Activated B cell treated with CpG ODN at 0.5 μM for 24 hours (primary cell): Measurements from ENCODE around the gene MAB21L3. TPM values are rescaled to one million over a fixed set of nuclear protein-coding genes. Genes with fewer than 3 reads are reported as not detected.

ENCODE experiments used
- ATAC-seq: fragments of 200-7000 bp; cut with Tn5 transposase; one replicate; pipeline ENCODE4 v1.10.0; 2021; ENCODE audit warnings: low read depth, mild to moderate bottlenecking, moderate library complexity
- CTCF ChIA-PET: fragments of 350-600 bp; sonication (Branson Sonifier 250); formaldehyde crosslinking; loops from one replicate; lab custom pipeline; 2021; ENCODE audit warnings: antibody characterized with exemption; lab: Charles Lee
- POLR2A ChIA-PET: fragments of 350-600 bp; sonication (Branson Sonifier 250); formaldehyde crosslinking; loops from one replicate; lab custom pipeline; 2021; ENCODE audit warnings: antibody characterized with exemption; lab: Charles Lee
- DNase-seq: peaks from one replicate; pipeline ENCODE4 v3.0.0; 2022
- H3K27ac Mint-ChIP-seq: one replicate; pipeline ENCODE4 v1.8.0; 2020; ENCODE audit warnings: mixed read lengths
- H3K27me3 Mint-ChIP-seq: one replicate; pipeline ENCODE4 v1.8.0; 2021; ENCODE audit warnings: mixed read lengths
- H3K36me3 Mint-ChIP-seq: one replicate; pipeline ENCODE4 v1.8.0; 2021; ENCODE audit warnings: low read depth, mixed read lengths
- H3K4me1 Mint-ChIP-seq: one replicate; pipeline ENCODE4 v1.8.0; 2021; ENCODE audit warnings: mixed read lengths
- H3K4me3 Mint-ChIP-seq: one replicate; pipeline ENCODE4 v1.8.0; 2020; ENCODE audit warnings: mild to moderate bottlenecking, mixed read lengths
- H3K9me3 Mint-ChIP-seq: one replicate; pipeline ENCODE4 v1.8.0; 2020; ENCODE audit warnings: mixed read lengths
- intact Hi-C: fragments of 100-400 bp; cut with micrococcal nuclease; formaldehyde crosslinking; loops from one replicate; pipeline ENCODE4 v1.15.1; 2024
- total RNA-seq: library from RNA; stranded (reverse); gene quantifications from 2 replicates; pipeline ENCODE4 v1.2.3, GENCODE V29; 2022
- TF ChIP-seq, protein P1 (sequence below): fragments of 200-600 bp; IDR thresholded peaks from one replicate; pipeline ENCODE4 v1.8.0; 2022; ENCODE audit warnings: antibody characterized with exemption, mild to moderate bottlenecking

The MAB21L3 gene
- total RNA-seq, 1 donor from 2014 or later: not detected

- Mint-ChIP-seq H3K4me1 (no peaks in the 10 kb centered on the region), H3K9me3 (no peaks in the 10 kb centered on the region), H3K4me3 (no peak overlapping the region), H3K36me3 (no peaks in the 10 kb centered on the region), H3K27ac (no peak overlapping the region), H3K27me3 (no peaks in the 10 kb centered on the region)
- POLR2A ChIA-PET: no interaction called here
- no peak for DNase-seq
- intact Hi-C loops: no loop called here
- no peak for ATAC-seq
- CTCF ChIA-PET: interaction anchor here (1.0 kb wide), 1 partner anchor 11 kb away, joined by 3 read pairs; no protein-coding TSS in a partner anchor
- TF ChIP-seq, protein P1, sequence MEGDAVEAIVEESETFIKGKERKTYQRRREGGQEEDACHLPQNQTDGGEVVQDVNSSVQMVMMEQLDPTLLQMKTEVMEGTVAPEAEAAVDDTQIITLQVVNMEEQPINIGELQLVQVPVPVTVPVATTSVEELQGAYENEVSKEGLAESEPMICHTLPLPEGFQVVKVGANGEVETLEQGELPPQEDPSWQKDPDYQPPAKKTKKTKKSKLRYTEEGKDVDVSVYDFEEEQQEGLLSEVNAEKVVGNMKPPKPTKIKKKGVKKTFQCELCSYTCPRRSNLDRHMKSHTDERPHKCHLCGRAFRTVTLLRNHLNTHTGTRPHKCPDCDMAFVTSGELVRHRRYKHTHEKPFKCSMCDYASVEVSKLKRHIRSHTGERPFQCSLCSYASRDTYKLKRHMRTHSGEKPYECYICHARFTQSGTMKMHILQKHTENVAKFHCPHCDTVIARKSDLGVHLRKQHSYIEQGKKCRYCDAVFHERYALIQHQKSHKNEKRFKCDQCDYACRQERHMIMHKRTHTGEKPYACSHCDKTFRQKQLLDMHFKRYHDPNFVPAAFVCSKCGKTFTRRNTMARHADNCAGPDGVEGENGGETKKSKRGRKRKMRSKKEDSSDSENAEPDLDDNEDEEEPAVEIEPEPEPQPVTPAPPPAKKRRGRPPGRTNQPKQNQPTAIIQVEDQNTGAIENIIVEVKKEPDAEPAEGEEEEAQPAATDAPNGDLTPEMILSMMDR: no peak
Measured at GRCh38 chr1:116128664-116129063, 17.5 kb downstream of the MAB21L3 start.

GRCh38 chr1:116129537-116129936 lies 18.3 kb downstream of the MAB21L3 start:
- Mint-ChIP-seq H3K4me3 (no peak overlapping the region), H3K9me3 (no peaks in the 10 kb centered on the region), H3K36me3 (no peaks in the 10 kb centered on the region), H3K27me3 (peaks cover 4% of the 10 kb centered on the region), H3K27ac (no peak overlapping the region), H3K4me1 (no peaks in the 10 kb centered on the region)
- no peak for DNase-seq
- intact Hi-C loops: no loop called here
- ATAC-seq: no peak
- TF ChIP-seq, protein P1: no peak
- ChIA-PET CTCF (no interaction called here), POLR2A (no interaction called here)

- H3K36me3 Mint-ChIP-seq: no peaks in the 10 kb centered on the region
- ATAC-seq (no peak), DNase-seq (no peak)
- ChIA-PET CTCF (interaction anchor here (1.3 kb wide), 1 partner anchor 9 kb away, joined by 5 read pairs; no protein-coding TSS in a partner anchor), POLR2A (no interaction called here)
- no peaks in the 10 kb centered on the region for H3K4me1 Mint-ChIP-seq
- peak overlapping the region; percentile 9 for H3K27ac Mint-ChIP-seq
- peaks cover 5% of the 10 kb centered on the region for H3K27me3 Mint-ChIP-seq
- no peak overlapping the region for H3K4me3 Mint-ChIP-seq
- TF ChIP-seq, protein P1: no peak
- intact Hi-C loops: no loop called here
- no peaks in the 10 kb centered on the region for H3K9me3 Mint-ChIP-seq
Measured at GRCh38 chr1:116130356-116130755, 19.2 kb downstream of the MAB21L3 start.

DNA sequence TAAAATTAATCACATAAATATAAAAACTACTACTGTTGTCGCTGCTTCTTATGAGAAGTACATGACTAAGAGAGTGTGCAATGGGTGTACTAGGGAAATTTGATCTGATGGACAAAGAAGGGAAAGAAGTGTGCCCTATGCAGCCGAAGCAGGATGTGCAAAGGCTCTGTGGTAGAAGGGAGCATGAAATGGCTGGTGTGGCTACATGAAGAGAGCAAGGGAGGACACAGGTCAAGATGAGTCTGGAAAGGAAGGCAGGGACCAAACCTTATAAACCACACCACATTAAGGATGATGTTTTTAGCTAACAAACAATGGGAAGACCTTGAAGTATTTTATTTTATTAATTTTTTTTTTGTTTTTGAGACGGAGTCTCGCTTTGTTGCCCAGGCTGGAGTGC lies 20.0 kb downstream of the MAB21L3 start:
- Mint-ChIP-seq H3K4me3 (no peak overlapping the region), H3K27me3 (peaks cover 5% of the 10 kb centered on the region), H3K9me3 (no peaks in the 10 kb centered on the region), H3K27ac (no peak overlapping the region), H3K4me1 (no peaks in the 10 kb centered on the region), H3K36me3 (no peaks in the 10 kb centered on the region)
- no peak for DNase-seq
- ChIA-PET POLR2A (no interaction called here), CTCF (interaction anchor here (1.3 to 1.6 kb wide), 2 partner anchors 8 to 354 kb away, joined by 5 to 7 read pairs; no protein-coding TSS in a partner anchor)
- intact Hi-C loops: no loop called here
- no peak for ATAC-seq
- TF ChIP-seq, protein P1: no peak

- ChIA-PET POLR2A (no interaction called here), CTCF (interaction anchor here (1.6 kb wide), 1 partner anchor 353 kb away, joined by 7 read pairs; no protein-coding TSS in a partner anchor)
- DNase-seq: no peak
- Mint-ChIP-seq H3K36me3 (no peaks in the 10 kb centered on the region), H3K4me3 (no peak overlapping the region), H3K27me3 (peaks cover 5% of the 10 kb centered on the region), H3K9me3 (no peaks in the 10 kb centered on the region), H3K4me1 (no peaks in the 10 kb centered on the region), H3K27ac (no peak overlapping the region)
- intact Hi-C loops: no loop called here
- TF ChIP-seq, protein P1: no peak
- ATAC-seq: no peak
Measured at GRCh38 chr1:116131866-116132605, 20.8 kb downstream of the MAB21L3 start.
